ENCODE results near the gene POGLUT2.

POGLUT2 gene

DNA sequence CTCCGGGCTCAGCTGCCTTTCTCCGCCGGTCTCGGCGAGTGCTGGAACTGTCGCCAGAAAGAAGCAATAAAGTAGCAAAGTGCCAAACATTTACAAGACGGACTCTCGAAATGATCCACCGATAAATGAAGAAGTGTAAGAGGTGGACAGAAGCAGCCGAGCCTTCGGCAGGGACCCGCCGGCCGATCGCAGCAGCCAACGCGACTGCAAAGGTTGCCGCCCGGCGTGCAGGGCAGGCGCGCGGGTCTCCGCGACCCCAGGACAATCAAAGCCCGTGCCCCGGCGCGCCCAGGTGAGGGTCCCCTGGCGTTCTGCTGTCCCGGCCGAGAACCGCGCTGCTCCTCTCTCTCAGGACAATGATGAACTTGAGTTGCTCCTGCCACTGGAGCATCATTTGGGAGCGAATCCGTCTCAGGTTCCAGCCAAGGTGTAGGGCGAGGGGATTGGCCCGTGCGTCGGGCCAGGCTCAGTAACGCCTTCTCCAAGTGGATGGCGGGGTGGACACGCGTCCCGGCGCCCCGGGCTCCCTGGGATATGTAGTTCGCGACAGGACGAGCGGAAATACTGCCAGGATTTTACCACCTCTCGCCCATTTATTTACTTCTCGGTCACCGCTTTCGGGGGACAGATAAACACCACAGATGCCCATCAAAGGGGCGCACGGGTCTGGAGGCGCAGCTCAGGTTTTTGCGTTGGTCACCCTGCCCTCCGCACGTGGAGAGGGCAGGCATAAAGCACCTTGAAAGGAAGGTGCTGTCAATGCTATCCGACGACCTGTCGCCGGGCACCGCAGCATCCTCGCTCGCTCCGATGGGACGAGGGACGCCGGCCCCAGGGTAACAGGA lies at the start of gene POGLUT2, which contains the start of gene BIVM:
Gene POGLUT2, minus strand, starts transcription at position 396 of the 845 bp plus-strand sequence. Its CDS starts 306 bp downstream, at position 90.
Gene BIVM, plus strand, starts transcription at position 539 of the 845 bp plus-strand sequence. CDS start 8,149 bp downstream, outside the sequence.
- peak; percentile 79 for DNase-seq (ENCODE audit: low read depth, low spot score)
- peak within 1 kb of the TSS; percentile 61 for H3K27ac ChIP-seq

DNA sequence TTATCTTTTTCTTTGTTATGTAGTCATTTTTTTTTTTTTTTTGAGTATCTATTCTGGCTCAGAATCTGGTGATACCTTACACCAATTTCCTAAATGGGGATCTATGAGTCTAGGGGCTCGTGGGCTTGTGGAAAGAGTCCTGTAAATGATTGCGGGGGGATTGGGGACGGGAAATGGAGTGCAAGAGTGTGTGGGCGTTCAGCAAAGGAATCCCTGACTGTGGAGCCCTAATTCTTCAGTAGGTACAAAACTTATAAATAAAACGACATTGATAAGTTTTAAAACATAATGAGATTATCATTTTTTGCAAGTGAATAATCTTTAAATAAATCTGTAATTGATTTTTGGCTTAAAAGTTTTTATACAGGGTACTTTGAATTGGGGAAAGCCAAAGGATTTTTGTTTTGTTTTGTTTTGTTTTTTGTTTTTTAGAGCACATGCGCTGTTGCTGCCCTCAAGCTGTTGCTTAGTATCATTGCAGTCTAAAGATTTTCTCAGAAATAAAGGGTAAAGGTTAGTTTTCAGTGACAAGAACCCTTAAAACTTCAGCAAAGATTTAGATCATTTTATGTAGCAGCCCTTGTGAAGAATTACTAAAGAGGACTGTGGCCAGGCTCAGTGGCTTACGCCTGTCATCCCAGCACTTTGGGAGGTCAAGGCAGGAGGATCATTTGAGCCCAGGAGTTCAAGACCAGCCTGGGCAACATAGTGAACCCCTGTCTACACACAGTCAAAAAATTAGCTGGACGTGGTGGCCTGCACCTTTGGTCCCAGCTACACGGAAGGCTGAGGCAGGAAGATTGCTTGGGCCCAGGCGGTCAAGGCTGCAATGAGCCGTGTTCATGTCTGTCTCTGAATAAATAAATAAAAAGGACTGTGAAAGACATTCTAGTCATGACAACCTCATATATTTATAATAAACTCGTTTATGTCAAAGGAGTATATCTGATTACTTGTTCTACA lies 48.8 kb upstream of the POGLUT2 start:
- DNase-seq (ENCODE audit: low read depth, low spot score), result no peak
- peak overlapping the region; percentile 94 for H3K27ac ChIP-seq

DNA sequence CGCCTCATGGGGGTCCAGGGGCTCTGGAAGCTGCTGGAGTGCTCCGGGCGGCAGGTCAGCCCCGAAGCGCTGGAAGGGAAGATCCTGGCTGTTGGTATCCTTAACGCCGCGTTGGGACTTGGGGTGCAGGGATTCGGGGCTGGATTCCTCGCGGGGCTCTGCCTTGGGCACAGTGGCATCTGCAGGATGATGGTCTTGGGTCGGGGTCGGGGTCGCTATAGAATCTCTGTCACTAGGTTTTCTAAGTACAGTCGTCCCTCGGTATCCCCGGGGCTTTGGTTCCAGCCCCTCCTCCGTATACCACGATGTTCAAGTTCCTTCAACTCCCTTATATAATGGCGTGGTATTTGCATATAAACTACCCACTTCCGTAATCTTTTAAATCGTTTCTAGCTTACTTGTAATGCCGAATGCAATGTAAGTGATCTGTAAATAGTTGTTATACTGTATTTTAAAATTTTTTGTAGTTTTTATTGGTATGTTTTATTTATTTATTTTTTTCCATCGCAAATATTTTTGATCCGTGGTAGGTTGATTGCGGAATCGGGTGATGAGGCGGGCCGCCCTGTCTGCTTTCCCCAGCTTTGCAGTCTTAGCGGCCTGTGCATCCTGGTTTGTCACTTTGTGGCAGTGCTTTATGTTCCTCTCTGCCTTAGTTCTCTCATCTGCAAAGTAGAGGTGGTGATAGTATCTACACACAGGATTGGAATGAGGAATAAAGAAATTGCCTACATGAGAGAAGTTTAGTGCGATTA lies 47.7 kb upstream of the POGLUT2 start:
- peak overlapping the region; percentile 94 for H3K27ac ChIP-seq
- DNase-seq (ENCODE audit: low read depth, low spot score), result no peak

DNA sequence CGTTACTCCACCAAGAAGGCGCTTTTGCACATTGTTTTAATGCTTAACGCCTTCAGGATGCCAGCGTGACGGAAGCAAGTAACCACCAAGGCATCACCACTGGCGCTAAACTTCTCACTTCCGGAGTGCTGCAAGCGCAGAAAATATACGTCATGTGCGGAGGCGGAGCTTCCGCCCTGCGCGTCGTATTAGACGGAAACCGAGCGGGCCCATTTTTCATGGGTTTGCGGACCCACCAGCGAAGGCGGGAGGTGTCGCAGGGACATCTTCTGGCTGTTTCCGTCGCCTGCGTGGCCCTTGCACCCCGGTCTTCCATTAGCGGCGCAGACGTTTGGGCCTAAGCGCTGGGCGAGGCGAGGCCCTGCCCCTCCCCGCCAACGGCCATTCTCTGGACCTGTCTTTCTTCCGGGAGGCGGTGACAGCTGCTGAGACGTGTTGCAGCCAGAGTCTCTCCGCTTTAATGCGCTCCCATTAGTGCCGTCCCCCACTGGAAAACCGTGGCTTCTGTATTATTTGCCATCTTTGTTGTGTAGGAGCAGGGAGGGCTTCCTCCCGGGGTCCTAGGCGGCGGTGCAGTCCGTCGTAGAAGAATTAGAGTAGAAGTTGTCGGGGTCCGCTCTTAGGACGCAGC lies 47.0 kb upstream of the POGLUT2 start, which contains the start of gene ERCC5:
Gene ERCC5, plus strand, starts transcription at position 403 of the 631 bp plus-strand sequence. CDS start 235 bp downstream, outside the sequence.
- DNase-seq (ENCODE audit: low read depth, low spot score), result peak; percentile 74
- peak within 1 kb of the TSS; percentile 94 for H3K27ac ChIP-seq

DNA sequence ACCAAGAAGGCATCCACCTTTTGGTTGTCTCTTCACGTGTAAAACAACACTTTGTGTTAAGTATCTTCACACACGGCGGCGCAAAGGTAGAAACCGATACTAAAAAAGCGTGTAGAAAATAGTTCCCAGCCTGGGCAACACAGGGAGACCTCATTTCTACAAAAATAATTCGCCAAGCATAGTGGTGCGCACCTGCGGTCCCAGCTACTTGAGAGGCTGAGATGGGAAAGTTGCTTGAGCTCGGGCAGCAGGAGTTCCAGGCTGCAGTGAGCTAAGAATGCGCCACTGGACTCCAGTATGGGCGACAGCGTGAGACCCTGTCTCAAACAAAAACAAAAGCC lies 46.5 kb upstream of the POGLUT2 start:
- DNase-seq (ENCODE audit: low read depth, low spot score), result no peak
- H3K27ac ChIP-seq, result peak overlapping the region; percentile 94

DNA sequence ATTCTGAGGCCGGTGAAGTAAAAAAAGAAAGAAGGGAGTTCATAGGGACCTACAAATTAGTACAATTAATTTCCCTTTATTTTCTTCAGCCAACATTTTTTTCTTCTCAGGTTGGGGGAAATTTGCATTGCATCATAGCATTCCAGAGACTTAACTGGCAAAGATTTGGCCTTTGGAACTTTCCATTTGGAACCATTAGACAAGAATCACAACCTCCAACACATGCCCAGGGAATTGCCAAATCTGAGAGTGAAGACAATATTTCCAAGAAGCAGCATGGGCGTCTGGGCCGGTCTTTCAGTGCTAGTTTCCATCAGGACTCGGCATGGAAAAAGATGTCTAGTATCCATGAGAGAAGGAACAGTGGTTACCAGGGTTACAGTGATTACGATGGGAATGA lies 40.7 kb upstream of the POGLUT2 start:
- H3K27ac ChIP-seq, result peak overlapping the region; percentile 16
- no peak for DNase-seq (ENCODE audit: low read depth, low spot score)

DNA sequence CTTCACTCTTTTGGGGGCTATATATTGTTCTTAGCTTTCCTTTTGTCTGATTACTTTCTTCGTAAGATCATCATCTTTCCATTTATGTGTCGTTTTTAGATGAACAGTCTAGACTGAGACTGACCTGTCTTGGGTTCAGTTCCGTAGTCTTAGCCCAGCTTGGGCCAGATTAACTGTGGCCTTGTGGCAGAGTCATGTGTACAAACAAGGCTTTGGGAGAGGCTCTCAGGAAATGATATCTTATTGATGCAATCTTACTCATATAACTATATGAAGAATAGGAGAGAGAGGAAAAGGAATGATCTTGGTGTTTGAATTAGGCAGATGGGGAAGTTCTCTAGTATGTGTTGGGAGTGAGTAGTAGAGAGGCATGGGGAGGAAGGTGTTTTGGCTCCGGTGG lies 40.2 kb upstream of the POGLUT2 start:
- no peak for DNase-seq (ENCODE audit: low read depth, low spot score)
- peak overlapping the region; percentile 16 for H3K27ac ChIP-seq

DNA sequence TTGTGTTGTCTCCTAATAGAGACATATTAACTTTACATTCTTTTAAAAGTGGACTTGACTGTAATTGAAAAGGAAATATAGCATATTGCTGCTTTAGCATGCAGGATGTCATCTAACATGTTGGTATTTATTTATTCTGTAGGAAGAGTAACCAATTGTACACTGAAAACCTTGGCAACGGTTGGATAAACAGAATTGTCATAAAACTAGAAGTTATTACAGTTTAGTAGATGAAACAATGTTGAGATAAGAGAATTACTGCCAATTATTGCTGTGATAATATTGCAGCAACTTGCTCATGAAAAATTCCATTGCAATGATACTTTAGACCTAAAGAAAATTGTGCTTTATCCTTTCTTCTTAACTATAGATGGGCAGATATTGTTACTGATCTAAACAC lies 39.5 kb upstream of the POGLUT2 start:
- DNase-seq (ENCODE audit: low read depth, low spot score), result no peak
- no peak overlapping the region for H3K27ac ChIP-seq

DNA sequence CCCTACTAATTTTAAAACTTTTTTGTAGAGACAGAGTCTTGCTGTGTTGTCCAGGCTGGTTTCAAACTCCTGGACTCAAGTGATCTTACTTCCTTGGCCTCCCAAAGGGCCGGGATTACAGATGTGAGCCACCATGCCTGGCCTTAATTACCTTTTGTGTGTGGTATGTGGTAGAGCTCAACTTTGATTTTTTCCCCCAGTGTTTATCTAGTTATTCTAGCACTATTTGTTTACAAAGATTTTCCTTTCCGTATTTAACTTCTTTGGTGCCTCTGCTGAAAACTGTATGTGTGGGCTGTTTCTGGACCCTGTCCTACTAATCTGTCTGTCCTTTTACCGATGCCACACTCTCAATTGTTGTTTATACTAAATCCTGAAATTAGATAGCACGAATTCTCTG lies 37.7 kb upstream of the POGLUT2 start:
- DNase-seq (ENCODE audit: low read depth, low spot score), result no peak
- H3K27ac ChIP-seq, result no peak overlapping the region

DNA sequence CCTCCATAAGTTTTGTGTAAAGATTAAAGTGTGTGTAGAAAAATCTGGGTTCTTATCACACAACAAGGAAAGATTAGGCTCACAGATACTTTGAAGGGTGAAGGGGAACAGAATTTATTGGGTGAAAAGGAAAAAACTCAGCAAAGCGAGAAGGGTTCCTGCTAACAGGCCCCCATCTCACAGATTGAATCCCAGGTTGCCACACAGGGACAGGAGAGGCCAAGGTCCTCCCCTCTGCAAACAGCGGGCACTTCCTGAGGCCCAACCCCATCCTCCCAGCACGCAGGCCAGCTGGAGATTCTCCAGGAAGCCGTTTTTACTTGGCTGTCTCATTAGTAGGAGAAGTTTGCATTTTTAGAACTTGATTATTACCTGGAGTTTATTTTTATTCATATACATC lies 31.9 kb upstream of the POGLUT2 start:
- no peak for DNase-seq (ENCODE audit: low read depth, low spot score)
- H3K27ac ChIP-seq, result no peak overlapping the region

DNA sequence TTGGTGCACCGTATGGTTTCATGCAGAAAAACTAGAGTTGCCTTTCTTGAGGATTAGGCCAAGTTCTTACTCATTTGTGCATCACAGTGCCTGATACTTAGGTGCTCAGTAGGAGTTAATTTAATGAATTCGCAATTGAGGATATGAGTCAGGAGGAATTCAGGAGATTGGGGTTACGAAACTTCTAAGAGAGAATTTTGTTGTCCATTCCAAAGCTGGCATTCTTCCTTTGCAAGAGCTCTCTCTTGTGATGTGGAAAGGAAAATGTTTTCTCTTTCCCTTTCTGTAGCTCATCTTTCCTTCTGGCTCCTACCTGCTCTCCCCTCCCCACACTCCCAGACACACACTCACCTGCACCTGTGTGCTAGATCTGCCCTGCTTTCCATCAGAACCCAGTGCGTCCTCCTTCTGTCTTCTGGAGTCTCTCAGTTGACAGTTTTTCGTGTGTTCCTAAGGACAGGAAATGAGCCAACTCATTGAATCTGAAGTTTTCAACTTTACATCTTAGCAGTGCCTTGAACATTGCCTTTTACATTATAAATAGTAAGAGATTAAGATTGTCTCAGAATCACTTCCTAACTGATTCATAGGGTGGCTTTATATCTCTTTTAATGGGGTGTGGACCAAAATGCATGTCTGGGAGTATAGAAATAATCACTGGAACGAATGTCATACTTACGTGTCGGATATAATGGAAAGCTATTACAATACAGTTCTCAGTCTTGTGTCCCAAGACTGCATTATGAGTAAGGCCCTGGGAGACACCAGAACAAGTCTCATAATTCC lies 27.3 kb upstream of the POGLUT2 start:
- peak overlapping the region; percentile 98 for H3K27ac ChIP-seq
- peak; percentile 59 for DNase-seq (ENCODE audit: low read depth, low spot score)

DNA sequence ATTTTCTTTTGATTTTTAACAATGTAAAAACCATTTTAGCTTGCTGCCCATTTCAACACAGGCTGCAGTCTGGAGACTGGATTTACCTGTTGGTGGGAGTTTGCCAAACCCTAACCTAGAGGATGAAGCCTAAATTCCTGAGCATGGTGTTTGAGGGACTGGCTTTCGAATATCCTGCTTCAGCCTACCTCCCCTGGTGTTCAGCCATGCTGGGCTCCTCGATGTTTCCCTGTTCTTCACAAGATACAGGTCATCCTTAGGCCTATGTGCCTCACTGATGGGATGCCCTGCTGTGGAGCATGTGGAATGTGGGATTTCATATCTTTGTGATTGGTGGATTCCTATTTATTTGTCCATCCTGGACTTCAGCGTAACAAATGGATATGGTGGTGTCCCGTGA lies 26.6 kb upstream of the POGLUT2 start:
- H3K27ac ChIP-seq, result peak overlapping the region; percentile 98
- no peak for DNase-seq (ENCODE audit: low read depth, low spot score)

DNA sequence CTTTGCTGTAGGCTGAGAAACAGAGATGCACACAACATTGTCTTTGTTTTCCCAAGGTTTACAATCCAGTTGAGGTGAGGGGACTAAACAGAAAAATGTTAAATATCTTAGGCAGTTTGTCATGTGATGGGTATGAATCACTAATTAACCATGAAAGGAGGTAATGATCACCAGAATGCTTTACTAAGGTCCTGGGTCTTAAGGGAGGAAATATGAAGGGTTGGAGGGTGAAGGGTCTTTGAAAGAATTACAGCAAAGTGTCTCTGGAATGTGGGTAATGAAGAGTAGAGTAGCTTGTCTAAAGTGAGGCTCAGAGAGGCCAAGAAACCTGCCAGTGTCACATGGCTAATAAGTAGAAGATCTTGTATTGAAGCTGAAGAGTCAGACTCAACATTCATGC lies 19.1 kb upstream of the POGLUT2 start:
- H3K27ac ChIP-seq, result no peak overlapping the region
- no peak for DNase-seq (ENCODE audit: low read depth, low spot score)

DNA sequence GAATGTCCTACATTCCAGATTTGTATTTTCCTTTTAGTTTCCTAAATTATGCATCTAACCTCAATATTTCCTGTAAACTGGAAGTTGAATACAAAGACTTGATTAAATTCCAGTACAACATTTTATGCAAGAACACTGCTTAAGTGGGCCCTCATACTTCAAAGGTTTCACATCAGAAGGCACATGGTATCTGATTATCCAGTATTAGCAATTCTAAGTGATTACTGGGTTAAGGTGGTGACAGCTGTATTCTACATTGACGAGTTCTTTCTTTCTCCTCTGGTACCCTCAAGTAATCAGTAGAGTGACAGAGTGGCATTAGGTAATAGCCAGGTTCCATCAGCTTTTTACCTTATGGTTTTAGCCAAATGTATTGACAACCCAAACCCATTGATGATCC lies 18.5 kb upstream of the POGLUT2 start:
- no peak for DNase-seq (ENCODE audit: low read depth, low spot score)
- H3K27ac ChIP-seq, result no peak overlapping the region

DNA sequence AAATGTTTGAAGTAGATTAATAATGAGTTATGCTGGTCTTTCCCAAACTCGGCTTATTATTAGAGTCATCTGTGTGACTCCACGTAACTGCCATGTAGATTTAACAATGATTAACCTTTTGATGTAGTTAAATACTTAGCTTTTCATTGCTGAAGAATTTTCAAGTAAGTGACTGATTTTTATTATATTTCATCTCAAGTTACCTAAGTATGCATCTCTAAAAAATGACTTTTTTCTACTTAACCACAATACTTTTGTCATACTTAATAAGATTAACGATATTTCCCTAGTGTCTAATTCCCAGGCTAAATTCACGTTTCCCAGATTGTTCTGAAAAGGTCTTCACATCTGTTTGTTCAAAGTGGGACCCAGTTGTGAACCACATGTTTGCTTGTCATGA lies 17.9 kb upstream of the POGLUT2 start:
- no peak for DNase-seq (ENCODE audit: low read depth, low spot score)
- H3K27ac ChIP-seq, result no peak overlapping the region

DNA sequence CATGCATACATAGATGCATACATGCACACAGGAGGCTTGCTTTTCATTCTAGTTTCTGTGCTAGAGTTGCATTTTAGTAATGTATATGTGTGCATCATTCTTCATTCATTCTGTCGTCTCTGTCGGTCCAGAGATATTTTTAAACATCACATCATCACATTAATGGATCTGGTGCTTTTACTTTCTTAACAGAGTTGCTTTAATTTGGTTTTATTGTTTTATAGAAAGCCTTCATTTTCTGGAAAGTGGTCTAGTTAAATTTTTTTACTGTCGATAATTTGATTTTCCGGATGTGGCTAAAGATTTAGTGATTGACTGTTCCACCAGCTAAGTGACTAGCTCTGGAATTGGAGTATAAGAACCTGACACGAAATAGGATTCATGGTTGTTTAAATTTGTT lies 17.0 kb upstream of the POGLUT2 start:
- no peak for DNase-seq (ENCODE audit: low read depth, low spot score)
- H3K27ac ChIP-seq, result no peak overlapping the region

DNA sequence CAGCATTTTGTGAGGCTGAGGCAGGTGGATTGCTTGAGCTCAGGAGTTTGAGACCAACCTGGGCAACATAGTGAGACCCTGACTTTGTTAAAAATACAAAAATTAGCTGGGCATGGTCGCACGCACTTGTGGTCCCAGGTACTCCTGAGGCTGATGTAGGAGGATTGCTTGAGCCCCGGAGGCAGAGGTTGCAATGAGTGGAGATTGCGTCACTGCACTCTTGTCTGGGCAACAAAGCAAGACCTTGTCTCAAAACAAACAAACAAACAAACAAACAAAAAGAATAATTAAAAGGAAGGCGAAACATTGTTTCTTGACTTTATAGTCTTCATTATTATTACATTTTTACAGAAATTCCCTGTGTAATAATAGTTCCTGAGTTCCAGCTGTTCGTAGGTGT lies 16.0 kb upstream of the POGLUT2 start:
- no peak for DNase-seq (ENCODE audit: low read depth, low spot score)
- H3K27ac ChIP-seq, result no peak overlapping the region

DNA sequence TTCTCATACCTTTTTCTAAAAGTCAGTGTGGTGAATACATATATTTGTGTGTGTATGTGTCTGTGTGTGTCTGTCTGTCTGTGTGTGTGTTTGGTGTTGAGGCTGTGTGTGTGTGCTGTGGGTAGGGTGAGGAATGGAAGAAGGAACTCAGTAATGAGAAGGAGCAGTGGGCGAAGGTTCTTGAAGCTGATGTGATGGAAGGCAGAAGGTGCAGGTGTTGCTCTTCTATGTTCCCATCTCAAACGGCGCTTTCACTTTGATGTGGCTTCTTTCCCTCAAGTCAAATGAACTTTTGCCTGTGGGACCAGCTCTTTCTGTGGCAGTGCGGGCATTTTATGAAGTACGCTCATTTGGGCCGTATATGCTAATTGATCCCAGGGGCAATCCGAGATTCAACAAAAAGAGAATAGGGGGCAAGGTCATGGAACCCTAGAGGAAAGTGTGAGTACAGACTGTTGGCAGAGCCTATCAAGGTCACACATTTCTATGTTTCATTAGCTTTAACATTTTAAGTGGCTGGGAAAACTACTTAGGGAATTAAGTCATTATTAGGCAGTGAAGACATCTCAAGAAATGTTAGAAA lies 15.3 kb upstream of the POGLUT2 start:
- H3K27ac ChIP-seq, result no peak overlapping the region
- no peak for DNase-seq (ENCODE audit: low read depth, low spot score)

Measured in epithelial cell of prostate (primary cell).